Stimulated activated CD8-positive, alpha-beta memory T cell treated with anti-CD3 and anti-CD28 coated beads, Interleukin-4, amount 100 ng/mL, for 24 hours (primary cell): Measurements from ENCODE around the gene LTO1.
"Not testable (repeated sequence)": the region's sequence is repeated elsewhere in the genome, so short reads cannot be mapped to it uniquely, and the experiment has no call there.

Experiments used
- DNase-seq: peaks from one replicate; pipeline ENCODE4 v3.0.0-alpha.2; 2020; ENCODE audit warnings: low read depth

LTO1 gene

DNA sequence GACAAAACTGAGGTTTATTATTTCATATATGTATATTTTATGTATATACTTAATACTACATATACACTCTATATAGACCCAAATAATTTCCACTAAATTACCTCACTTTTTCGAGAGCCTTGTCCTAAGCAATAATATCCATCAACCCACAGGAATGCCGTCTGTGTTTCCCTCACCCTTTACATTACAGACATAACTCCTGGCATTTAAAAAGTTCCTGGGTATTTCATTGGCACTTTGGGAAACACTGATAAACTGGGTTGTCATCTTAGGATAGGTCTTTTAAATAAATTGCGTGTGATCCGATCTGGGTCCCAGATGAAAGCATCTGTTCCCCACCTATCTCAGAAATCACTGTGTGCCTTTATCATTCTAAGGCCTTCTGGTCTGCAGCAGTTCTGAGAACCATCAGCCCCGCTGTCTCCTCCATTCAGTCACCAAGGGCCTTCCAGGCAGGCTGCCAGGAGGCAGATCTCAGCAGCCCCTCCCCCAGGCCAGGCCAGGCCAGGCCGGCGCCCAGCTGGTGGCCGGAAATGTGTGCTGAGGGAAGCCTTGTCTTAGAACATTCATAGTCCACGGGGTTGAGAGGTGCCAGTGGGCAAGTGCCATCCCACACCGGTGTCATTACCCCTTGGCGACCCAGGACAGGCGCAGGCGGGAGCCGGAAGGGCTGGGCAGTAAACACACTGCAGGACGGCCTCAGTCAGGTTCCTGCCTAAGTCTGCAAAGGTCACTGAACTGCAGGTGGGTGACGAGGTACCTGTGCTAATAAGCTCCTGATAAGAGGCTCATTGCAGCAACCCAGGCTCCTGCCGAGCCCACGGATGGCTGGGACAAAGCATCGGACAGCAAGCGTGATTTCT is 25.4 kb upstream of the LTO1 start:
- no peak for DNase-seq

DNA sequence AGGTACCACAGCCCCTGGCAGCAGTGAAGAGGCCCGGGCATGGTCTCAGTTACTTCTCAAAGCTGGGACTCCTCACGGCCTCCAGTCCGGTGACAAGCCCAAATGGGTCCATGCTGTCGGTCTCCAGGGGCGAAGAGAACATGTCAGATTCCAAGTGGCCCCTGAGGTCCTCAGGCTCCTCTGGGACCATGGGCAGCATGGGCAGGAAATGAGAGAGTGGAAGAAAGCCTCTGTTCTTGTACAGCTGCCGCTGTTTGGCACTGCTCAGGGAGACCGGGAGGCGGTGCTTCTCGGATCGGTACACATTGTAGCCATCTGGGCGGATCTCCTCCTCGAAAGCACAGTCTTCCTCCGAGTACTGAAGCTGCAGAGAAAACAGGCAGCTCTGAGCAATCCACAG is 24.1 kb upstream of the LTO1 start:
- no peak for DNase-seq

DNA sequence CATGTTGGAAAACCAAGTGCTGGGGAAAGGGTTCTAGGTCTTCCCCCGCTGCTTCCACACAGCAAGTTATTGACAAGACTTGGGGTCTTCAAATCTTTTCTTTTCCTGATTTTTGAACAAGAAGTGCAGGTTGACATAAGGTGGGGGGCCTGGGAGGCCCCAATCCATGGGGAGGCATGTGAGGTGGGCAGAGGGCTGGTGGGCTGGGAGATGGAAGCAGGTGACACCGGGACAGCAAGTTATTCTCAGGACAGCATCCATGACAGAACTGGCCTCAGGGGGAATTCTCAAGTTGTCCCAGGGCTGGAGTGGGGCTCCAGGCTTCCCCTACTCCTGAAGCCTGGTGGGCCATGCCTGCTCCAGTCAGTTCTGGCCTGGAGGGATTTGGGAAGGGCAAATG is 23.2 kb upstream of the LTO1 start:
- no peak for DNase-seq

DNA sequence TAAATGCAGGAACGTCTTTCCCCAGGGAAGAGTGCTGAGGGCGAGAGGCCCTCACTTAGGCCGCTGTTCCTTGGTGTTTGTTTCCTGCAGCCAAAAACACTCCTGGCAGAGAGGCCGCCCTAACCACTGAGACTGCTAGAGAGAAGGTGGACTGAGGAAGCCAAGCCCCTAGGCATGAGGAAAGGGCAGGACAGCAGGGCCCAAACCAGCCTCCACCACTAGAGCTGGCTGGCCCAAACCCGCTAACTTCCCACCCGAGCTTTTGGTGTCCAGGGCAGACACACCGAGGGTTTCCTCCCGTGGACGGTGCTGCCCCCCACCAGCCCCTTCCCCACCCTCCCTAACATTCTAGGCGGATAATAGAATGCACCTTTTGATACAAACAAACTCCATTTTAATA is 22.7 kb upstream of the LTO1 start:
- no peak for DNase-seq

DNA sequence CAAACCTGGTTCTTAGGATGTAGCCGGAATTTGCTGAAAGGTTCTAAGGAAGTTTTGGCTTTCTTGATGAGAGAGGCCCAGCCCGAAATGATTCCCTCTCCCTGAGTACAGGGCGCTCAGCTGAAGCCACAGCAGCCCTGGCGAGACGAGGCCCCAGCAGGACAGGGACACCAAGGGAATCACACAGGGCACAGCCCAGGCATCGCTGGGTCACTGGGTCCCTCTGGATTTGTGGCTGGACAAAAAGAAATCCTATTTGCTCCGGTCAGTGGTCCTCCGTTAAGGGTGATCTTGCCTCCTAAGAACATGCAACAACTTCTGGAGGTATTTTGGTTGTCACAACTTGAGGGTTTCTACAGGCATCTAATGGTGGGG is 22.3 kb upstream of the LTO1 start:
- no peak for DNase-seq

DNA sequence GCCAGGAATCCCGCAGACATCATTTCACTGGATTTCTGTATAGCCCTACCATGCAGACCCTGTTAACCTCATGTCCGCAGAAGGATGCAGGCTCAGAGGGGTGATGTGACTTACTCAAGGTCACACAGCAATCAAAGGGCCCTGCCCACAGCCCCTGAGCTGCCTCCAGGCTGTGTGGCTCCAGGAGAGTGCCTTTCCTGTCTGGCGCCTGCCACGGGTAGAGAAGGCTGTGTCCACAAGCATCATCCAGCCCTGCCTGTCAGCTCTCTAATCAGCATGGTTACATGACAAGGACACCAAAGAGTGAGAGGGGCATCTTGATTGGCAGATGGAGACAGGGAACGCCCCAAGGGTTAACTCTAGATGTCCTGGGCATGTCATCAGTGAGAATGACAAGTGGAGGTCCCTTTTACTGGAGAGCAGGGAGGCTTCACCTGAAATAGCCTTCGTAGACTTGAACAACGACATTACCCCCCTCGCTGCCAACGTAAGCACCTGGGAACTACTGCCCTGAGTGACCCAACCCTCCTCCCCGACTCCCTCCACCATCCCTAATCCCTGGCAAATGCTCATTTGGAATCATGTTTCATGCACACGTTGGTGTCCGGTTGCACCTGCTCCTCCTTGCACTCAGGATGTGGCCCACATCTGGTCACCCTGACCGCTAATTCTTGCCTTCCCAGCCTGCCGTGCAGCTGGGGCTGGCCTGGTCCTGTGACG is 21.8 kb upstream of the LTO1 start:
- no peak for DNase-seq

DNA sequence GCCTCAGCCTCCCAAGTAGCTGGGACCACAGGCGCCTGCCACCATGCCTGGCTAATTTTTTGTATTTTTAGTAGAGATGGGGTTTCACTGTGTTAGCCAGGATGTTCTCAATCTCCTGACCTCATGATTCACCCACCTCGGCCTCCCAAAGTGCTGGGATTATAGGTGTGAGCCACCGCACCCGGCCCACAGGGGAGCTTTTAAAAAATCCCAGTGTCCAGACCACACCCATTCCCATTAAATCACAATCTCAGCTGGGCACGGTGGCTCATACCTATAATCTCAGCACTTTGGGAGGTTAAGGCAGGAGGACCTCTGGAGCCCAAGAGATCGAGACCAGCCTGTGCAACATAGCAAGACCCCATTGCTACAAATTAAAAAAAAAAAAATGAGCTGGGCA is 20.8 kb upstream of the LTO1 start:
- DNase-seq = not testable (repeated sequence)

DNA sequence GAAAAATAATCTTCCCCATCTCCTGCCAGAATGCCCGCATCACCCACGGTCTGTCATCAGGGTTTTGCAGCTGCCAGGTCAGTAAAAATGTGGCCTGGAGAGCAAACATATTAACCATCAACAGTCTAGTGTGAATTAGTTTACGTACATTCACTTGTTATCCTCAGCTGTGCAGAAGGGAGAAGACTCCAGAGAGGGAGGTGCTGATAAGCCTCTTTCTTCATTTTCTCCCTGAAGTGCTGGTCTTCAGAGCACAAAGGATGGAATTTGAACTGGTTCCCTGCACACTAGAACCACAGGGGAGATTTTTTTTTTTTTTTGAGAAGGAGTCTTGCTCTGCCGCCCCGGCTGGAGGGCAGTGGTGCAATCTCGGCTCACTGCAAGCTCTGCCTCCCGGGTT is 20.4 kb upstream of the LTO1 start:
- DNase-seq = no peak

DNA sequence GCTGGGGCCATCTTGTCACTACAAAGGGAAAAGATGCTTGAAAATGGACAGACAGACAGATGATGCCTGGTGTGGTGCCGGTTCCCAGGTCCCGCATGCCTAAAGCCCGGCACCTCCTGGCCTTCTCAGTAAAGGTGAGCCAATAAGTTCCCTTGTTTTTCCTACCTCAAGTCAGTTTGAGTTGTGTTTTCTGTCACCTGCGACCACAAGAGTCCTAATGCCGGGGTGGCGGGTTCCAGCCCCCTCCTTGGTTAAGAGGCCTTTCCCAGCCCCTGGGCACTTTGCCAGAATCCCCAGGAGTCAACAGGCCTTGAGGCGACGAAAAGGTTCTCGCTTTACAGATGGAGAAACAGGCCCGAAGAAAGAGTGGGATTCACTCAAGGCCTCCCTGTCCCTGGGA is 19.6 kb upstream of the LTO1 start:
- DNase-seq = no peak

DNA sequence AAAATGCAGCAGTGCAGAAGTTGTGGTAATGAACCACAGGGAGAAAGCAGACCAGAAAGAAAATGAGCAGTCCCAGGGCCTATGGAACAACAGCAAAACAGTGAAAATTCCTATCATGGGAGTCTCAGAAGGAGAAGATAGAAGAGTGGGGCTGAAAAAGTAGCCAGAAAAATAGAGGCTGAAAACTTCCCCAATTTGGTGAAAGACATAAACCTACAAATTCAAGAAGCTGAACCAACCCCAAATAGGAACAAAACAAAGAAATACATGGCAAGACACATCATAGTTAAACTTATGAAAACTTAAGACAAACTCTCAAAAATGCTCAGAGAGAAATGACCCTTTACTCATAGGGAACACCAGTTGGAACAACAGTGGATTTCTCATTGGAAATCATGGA is 17.3 kb upstream of the LTO1 start:
- DNase-seq = no peak

DNA sequence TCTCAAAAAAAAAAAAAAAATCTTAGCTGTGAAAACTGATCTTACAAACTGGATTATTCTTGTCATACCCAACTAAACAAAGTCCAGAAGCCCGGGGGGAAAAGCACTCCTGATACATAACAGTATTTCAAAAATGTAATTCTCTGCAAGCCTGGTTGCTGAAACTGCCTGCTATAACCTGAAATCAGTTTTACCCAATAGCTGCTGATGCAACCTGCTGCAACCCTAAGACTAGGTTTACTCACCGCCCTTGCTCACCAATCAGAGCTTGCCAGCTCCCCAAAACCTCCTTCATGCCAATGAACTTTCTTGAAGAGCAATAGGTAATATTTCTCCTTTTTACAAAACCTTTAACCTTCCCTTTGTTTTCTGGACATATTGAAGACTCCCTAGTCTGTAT is 16.3 kb upstream of the LTO1 start:
- DNase-seq = no peak

DNA sequence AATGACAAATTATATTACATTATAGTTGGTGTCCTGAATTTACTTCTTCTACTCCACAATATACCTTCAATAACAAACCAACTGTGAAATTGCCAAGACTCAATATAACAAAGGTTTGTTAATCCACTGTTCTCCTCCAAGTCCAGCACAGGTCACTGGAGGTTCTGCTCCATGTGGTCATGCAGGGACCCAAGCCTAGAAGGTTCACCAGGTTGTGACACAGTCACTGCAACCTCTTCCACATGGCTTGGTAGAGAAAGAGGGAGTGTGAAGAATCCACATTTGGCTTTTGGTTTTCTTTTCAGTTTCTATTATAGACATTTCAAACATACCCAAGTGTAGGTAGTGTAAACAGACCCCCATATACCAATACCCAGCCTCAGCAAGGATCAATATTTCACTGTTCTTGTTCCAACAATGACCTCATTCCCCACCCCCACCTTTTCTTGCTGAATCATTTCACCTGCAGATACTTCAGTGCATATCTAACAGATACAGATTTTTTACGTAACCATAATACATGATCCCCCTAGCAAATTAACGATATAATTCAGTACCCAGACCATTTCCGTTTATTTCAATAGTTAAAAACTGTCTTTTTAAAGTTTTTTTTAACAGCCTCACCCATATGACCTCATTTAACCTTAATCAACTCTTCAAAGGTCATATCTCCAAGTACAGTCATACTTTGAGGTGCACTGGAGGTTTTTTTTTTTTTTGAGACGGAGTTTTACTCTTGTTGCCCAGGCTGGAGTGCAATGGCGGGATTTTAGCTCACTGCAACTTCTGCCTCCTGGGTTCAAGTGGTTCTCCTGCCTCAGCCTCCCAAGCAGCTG is 14.5 kb upstream of the LTO1 start:
- no peak for DNase-seq

DNA sequence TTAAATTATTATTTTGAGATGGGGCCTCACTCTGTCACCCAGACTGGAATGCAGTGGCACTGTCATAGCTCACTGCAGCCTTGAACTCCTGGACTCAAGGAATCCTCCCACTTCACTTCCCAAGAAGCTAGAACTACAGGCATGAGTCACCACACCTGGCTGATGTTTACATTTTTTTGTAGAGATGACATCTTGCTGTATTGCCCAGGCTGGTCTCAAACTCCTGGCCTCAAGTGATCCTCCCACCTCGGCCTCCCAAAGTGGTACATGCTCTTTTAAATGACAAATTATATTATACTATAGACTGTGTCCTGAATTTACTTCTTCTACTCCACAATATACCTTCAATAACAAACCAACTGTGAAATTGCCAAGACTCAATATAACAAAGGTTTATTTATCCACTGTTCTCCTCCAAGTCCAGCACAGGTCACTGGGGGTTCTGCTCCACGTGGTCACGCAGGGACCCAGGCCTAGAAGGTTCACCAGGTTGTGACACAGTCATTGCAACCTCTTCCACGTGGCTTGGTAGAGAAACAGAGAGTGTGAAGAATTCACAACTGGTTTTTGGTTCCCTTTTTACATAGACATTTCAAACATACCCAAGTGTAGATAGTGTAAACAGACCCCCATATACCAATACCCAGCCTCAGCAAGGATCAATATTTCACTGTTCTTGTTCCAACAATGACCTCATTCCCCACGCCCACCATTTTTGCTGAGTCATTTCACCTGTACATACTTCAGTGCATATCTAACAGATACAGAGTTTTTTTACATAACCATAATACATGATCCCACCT is 13.0 kb upstream of the LTO1 start:
- not testable (repeated sequence) for DNase-seq

DNA sequence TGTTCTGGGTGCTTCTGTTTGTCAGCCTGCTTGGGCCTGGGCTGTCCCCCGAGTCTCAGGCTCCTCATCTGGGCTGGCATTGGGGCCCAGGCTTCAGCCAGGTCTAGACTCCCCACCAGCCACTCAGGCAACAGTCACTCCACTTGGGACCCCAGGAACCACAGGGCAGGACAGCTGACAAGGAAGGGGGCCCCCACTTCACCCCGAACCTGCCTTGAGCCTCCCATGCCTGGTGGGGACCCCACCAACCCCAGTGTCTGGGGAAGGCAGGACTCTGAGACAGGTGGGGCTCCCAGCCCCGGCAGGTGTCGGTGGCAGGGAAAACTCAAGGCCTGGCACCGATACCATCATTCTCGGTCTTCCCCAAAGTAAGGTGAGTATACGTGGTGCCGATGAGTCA is 11.7 kb upstream of the LTO1 start:
- no peak for DNase-seq

DNA sequence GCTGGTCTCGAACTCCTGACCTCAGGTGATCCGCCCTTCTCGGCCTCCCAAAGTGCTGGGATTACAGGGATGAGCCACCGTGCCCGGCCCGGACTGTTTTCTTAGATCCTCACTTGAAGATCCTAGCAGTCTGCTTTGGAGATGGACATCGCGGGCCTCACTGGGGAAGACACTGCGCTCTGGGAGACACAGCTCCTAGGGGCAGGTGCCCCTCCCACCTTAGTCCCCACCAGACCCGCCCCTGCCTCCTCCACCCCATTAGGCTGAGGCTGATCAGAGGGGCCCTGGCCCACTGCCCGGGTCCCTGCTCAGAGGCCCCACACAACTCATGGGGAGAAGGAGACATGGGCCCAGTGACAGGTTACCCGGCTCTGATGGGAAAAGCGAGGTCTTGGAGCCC is 11.3 kb upstream of the LTO1 start:
- no peak for DNase-seq

DNA sequence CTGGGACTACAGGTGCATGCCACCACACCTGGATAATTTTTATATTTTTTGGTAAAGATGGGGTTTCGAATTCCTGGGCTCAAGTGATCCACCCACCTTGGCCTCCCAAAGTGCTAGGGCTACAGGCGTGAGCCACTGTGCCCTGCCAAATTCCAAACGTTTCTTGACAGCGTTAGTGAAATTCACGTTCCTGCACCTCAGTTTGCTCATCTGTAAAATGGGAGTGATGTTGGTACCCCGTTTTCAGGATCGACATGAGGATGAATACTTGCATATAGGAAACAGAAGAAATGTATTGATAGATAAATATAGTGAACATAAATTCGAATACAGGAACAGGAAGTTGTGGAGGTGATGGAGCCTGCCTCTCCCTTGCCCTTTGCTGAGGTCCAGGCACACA is 10.2 kb upstream of the LTO1 start:
- no peak for DNase-seq

DNA sequence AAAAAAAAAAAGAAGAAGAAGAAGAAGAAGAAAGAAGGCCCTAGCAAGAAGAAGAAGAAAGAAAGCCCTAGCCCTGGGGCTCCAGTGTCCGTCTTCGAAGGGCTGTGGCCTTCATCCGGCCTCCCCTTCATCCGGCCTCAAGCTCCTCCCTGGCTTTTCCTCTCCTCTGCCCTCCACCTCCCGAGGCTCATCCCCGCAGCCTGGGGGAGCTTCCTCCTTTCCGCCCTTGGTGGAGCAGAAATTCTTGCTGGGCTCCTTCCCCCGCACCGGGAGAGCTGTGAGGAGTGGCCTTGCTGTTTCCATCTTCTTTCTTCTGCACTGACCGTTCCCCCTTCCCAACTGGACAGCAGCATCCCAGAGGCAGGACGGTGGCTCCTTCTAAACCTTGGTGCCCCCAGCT is 9.5 kb upstream of the LTO1 start:
- DNase-seq = no peak

DNA sequence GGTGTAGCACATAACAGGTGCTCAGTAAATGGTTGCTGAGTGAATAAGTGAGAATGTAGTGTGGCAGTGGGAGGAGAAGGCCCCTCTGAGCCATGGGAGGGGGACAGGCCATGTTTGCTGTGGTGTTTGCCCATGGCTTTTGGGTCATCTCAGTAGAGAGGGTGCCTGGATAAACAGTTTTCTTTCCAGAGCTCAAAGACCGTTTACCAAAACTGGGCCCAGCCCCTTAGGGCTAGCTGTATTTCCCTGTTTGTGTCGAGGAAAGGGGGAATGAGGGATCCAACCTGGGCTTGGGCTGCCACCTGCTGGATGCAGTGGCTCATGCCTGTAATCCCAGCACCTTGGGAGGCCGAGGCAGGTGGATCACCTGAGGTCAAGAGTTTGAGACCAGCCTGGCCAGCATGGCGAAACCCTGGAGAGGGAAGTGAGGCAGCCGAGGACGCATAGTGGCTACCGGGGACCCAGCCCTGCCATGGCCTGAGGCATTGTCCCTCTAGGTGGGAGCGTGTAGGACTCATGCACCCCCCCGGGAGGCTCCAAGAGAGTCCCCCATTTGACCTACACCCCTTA is 8.7 kb upstream of the LTO1 start:
- no peak for DNase-seq

DNA sequence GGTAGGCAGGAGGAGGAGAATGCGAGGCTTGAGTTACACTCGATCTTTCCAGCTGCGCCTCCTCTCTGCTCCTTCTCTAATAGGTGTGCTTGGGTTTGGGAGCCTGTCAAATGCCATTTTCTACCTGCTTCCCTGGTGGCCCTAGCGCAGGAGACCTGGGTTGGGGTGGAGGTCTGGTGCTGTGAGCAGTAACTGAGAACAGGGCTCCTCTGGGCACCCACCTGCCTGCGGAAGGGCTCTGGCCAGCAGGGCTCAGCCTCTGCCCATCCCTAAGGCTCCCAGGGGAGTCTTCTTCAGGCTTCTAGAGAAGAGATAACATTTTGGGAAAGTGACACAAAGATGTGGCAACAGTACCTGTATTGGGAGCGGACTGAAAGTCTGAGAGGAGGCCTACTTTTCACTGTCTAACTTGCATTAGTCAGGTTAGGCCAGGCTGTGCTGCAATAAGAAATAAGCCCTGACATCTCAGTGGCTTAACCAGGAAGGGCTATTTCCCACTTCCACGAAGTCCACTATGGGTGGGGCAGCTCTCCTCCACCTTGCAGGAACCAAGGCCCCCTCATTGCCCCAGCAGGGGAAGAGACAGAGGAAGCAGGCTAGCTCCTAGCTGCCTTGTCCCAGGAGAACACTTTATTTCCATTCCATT is 7.7 kb upstream of the LTO1 start:
- DNase-seq = no peak

DNA sequence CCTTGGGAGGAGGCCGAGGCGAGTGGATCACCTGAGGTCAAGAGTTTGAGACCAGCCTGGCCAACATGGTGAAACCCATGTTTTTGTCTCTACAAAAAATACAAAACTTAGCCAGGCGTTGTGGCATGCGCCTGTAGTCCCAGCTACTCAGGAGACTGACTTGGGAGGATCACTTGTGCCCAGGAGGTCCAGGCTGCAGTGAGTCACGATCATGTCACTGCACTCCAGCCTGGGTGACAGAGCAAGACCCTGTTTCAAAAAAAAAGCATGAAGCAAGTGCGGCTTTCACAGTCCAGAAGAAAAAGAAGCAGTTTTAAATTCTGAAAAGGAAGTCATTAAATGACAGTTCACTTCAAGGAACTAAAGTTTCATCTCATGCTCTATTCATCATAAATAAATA is 7.1 kb upstream of the LTO1 start:
- DNase-seq = no peak

DNA sequence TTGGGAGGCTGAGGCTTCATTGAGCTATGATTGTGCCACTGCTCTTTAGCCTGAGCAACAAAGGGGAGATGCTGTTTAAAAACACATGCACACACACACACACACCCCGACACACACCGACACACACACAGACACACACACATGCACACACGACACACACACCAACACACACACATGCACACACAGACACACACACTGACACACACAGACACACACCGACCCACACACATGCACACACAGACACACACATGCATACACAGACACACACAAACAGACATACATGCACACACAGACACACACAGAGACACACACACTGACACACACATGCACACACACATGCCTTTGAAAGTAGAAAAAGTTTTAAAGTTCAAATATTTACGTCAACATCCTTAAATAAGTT is 5.5 kb upstream of the LTO1 start:
- DNase-seq = no peak
